ENCODE data around the gene TSPAN18. TPM values are rescaled to one million over a fixed set of nuclear protein-coding genes. Genes with fewer than 3 reads are reported as not detected.

Gene TSPAN18
- total RNA-seq, 2 experiments from 2014 or later, result 22.9 to 23.5 TPM

GRCh38 chr11:44733877-44734276, 7.1 kb downstream of the TSPAN18 start:
- H3K4me3 Mint-ChIP-seq, result no peak overlapping the region
- peaks cover 5% of the 10 kb centered on the region for H3K36me3 Mint-ChIP-seq (ENCODE audit: low read depth)
- H3K27me3 Mint-ChIP-seq, result peaks cover 11% of the 10 kb centered on the region
- H3K27ac Mint-ChIP-seq, result no peak overlapping the region
- POLR2A ChIA-PET, result no interaction called here
- H3K9me3 Mint-ChIP-seq, result no peaks in the 10 kb centered on the region
- DNase-seq, result no peak
- peaks cover 2% of the 10 kb centered on the region for H3K4me1 Mint-ChIP-seq
- CTCF ChIA-PET, result no interaction called here

- Mint-ChIP-seq H3K9me3 (no peaks in the 10 kb centered on the region), H3K4me1 (no peaks in the 10 kb centered on the region), H3K36me3 (ENCODE audit: low read depth) (peaks cover 5% of the 10 kb centered on the region), H3K27ac (no peak overlapping the region), H3K27me3 (peaks cover 2% of the 10 kb centered on the region), H3K4me3 (no peak overlapping the region)
- DNase-seq, result no peak
- ChIA-PET CTCF (no interaction called here), POLR2A (no interaction called here)
Observed at GRCh38 chr11:44734843-44735381, 8.2 kb downstream of the TSPAN18 start.

- Mint-ChIP-seq H3K27me3 (no peaks in the 10 kb centered on the region), H3K4me3 (no peak overlapping the region), H3K36me3 (ENCODE audit: low read depth) (peaks cover 5% of the 10 kb centered on the region), H3K4me1 (no peaks in the 10 kb centered on the region), H3K27ac (no peak overlapping the region), H3K9me3 (no peaks in the 10 kb centered on the region)
- CTCF ChIA-PET, result interaction anchor here (1.3 kb wide), 1 partner anchor 10 kb away, joined by 4 read pairs; no protein-coding TSS in a partner anchor
- DNase-seq, result no peak
- POLR2A ChIA-PET, result no interaction called here
Observed at GRCh38 chr11:44736791-44737190, 10.0 kb downstream of the TSPAN18 start.

GRCh38 chr11:44737245-44738085, 10.7 kb downstream of the TSPAN18 start:
- H3K27ac Mint-ChIP-seq, result no peak overlapping the region
- peaks cover 5% of the 10 kb centered on the region for H3K36me3 Mint-ChIP-seq (ENCODE audit: low read depth)
- CTCF ChIA-PET, result interaction anchor here (1.3 kb wide), 1 partner anchor 9 kb away, joined by 4 read pairs; no protein-coding TSS in a partner anchor
- H3K27me3 Mint-ChIP-seq, result no peaks in the 10 kb centered on the region
- H3K4me1 Mint-ChIP-seq, result no peaks in the 10 kb centered on the region
- no peak for DNase-seq
- POLR2A ChIA-PET, result no interaction called here
- H3K4me3 Mint-ChIP-seq, result no peak overlapping the region
- H3K9me3 Mint-ChIP-seq, result no peaks in the 10 kb centered on the region

- H3K9me3 Mint-ChIP-seq, result no peaks in the 10 kb centered on the region
- no peak for DNase-seq
- H3K36me3 Mint-ChIP-seq (ENCODE audit: low read depth), result no peaks in the 10 kb centered on the region
- H3K27ac Mint-ChIP-seq, result no peak overlapping the region
- no peaks in the 10 kb centered on the region for H3K27me3 Mint-ChIP-seq
- H3K4me1 Mint-ChIP-seq, result no peaks in the 10 kb centered on the region
- CTCF ChIA-PET, result no interaction called here
- POLR2A ChIA-PET, result no interaction called here
- no peak overlapping the region for H3K4me3 Mint-ChIP-seq
Observed at GRCh38 chr11:44738791-44739190, 12.0 kb downstream of the TSPAN18 start.

- no peak for DNase-seq
- Mint-ChIP-seq H3K36me3 (ENCODE audit: low read depth) (no peaks in the 10 kb centered on the region), H3K4me3 (no peak overlapping the region), H3K27ac (no peak overlapping the region), H3K4me1 (no peaks in the 10 kb centered on the region), H3K9me3 (no peaks in the 10 kb centered on the region), H3K27me3 (no peaks in the 10 kb centered on the region)
- POLR2A ChIA-PET, result no interaction called here
- CTCF ChIA-PET, result interaction anchor here (1.1 kb wide), 1 partner anchor 186 kb away, joined by 3 read pairs; no protein-coding TSS in a partner anchor
Observed at GRCh38 chr11:44740967-44741366, 14.2 kb downstream of the TSPAN18 start.

GRCh38 chr11:44741976-44742375, 15.2 kb downstream of the TSPAN18 start:
- Mint-ChIP-seq H3K4me1 (no peaks in the 10 kb centered on the region), H3K27me3 (no peaks in the 10 kb centered on the region), H3K9me3 (no peaks in the 10 kb centered on the region), H3K36me3 (ENCODE audit: low read depth) (no peaks in the 10 kb centered on the region), H3K27ac (no peak overlapping the region), H3K4me3 (no peak overlapping the region)
- POLR2A ChIA-PET, result no interaction called here
- DNase-seq, result no peak
- CTCF ChIA-PET, result no interaction called here

- POLR2A ChIA-PET, result no interaction called here
- H3K4me1 Mint-ChIP-seq, result peaks cover 5% of the 10 kb centered on the region
- no peaks in the 10 kb centered on the region for H3K36me3 Mint-ChIP-seq (ENCODE audit: low read depth)
- H3K27me3 Mint-ChIP-seq, result no peaks in the 10 kb centered on the region
- no peak overlapping the region for H3K27ac Mint-ChIP-seq
- no peaks in the 10 kb centered on the region for H3K9me3 Mint-ChIP-seq
- CTCF ChIA-PET, result no interaction called here
- no peak overlapping the region for H3K4me3 Mint-ChIP-seq
- no peak for DNase-seq
Observed at GRCh38 chr11:44742508-44743246, 15.9 kb downstream of the TSPAN18 start.

- DNase-seq, result no peak
- Mint-ChIP-seq H3K9me3 (no peaks in the 10 kb centered on the region), H3K4me1 (peaks cover 8% of the 10 kb centered on the region), H3K27ac (no peak overlapping the region), H3K4me3 (no peak overlapping the region), H3K27me3 (no peaks in the 10 kb centered on the region), H3K36me3 (ENCODE audit: low read depth) (no peaks in the 10 kb centered on the region)
- POLR2A ChIA-PET, result no interaction called here
- CTCF ChIA-PET, result no interaction called here
Observed at GRCh38 chr11:44743326-44743725, 16.6 kb downstream of the TSPAN18 start.

- DNase-seq, result no peak
- Mint-ChIP-seq H3K27me3 (no peaks in the 10 kb centered on the region), H3K4me3 (no peak overlapping the region), H3K27ac (no peak overlapping the region), H3K9me3 (no peaks in the 10 kb centered on the region), H3K4me1 (peaks cover 8% of the 10 kb centered on the region), H3K36me3 (ENCODE audit: low read depth) (no peaks in the 10 kb centered on the region)
- POLR2A ChIA-PET, result no interaction called here
- CTCF ChIA-PET, result no interaction called here
Observed at GRCh38 chr11:44743959-44744557, 17.3 kb downstream of the TSPAN18 start.

GRCh38 chr11:44746894-44747293, 20.1 kb downstream of the TSPAN18 start:
- Mint-ChIP-seq H3K36me3 (ENCODE audit: low read depth) (no peaks in the 10 kb centered on the region), H3K4me3 (no peak overlapping the region), H3K27me3 (no peaks in the 10 kb centered on the region), H3K4me1 (peaks cover 8% of the 10 kb centered on the region), H3K9me3 (no peaks in the 10 kb centered on the region), H3K27ac (no peak overlapping the region)
- ChIA-PET CTCF (interaction anchor here (1.4 to 1.6 kb wide), 2 partner anchors 10 to 13 kb away, joined by 4 to 6 read pairs; no protein-coding TSS in a partner anchor), POLR2A (no interaction called here)
- DNase-seq, result no peak

- H3K4me3 Mint-ChIP-seq, result no peak overlapping the region
- no peaks in the 10 kb centered on the region for H3K9me3 Mint-ChIP-seq
- H3K4me1 Mint-ChIP-seq, result peaks cover 8% of the 10 kb centered on the region
- no peaks in the 10 kb centered on the region for H3K36me3 Mint-ChIP-seq (ENCODE audit: low read depth)
- ChIA-PET CTCF (interaction anchor here (1.6 kb wide), 1 partner anchor 10 kb away, joined by 4 read pairs; no protein-coding TSS in a partner anchor), POLR2A (no interaction called here)
- H3K27ac Mint-ChIP-seq, result no peak overlapping the region
- no peak for DNase-seq
- no peaks in the 10 kb centered on the region for H3K27me3 Mint-ChIP-seq
Observed at GRCh38 chr11:44747316-44747715, 20.6 kb downstream of the TSPAN18 start.

- H3K27me3 Mint-ChIP-seq, result no peaks in the 10 kb centered on the region
- ChIA-PET POLR2A (no interaction called here), CTCF (interaction anchor here (0.7 kb wide), 1 partner anchor 164 kb away, joined by 3 read pairs; no protein-coding TSS in a partner anchor)
- H3K4me1 Mint-ChIP-seq, result peaks cover 8% of the 10 kb centered on the region
- no peak overlapping the region for H3K27ac Mint-ChIP-seq
- no peak overlapping the region for H3K4me3 Mint-ChIP-seq
- DNase-seq, result no peak
- H3K36me3 Mint-ChIP-seq (ENCODE audit: low read depth), result no peaks in the 10 kb centered on the region
- H3K9me3 Mint-ChIP-seq, result no peaks in the 10 kb centered on the region
Observed at GRCh38 chr11:44747836-44748235, 21.1 kb downstream of the TSPAN18 start.
